ENCODE results near the gene TUBB2B.

Gene TUBB2B

GRCh38 chr6:3228771-3229565 is 1.5 kb upstream of the TUBB2B start:
- peak overlapping the region; percentile 48 for H3K4me3 ChIP-seq (ENCODE audit: low read depth, low read length)
- DNase-seq (ENCODE audit: low read depth), result no peak

GRCh38 chr6:3228046-3228671 is 706 bp upstream of the TUBB2B start:
- H3K4me3 ChIP-seq (ENCODE audit: low read depth, low read length), result peak overlapping the region; percentile 59
- no peak for DNase-seq (ENCODE audit: low read depth)
- TF ChIP-seq CTCF (IDR thresholded peaks at IDR 0.05; ENCODE audit: low read depth, low read length, missing control alignments), result no peak

More at GRCh38 chr6:3228771-3229565, 1.5 kb upstream of the TUBB2B start:
- TF ChIP-seq CTCF (IDR thresholded peaks at IDR 0.05; ENCODE audit: low read depth, low read length, missing control alignments), result no peak

- no peak for DNase-seq (ENCODE audit: low read depth)
- peak overlapping the region; percentile 59 for H3K4me3 ChIP-seq (ENCODE audit: low read depth, low read length)
- TF ChIP-seq CTCF (IDR thresholded peaks at IDR 0.05; ENCODE audit: low read depth, low read length, missing control alignments), result no peak
Measured at GRCh38 chr6:3226481-3227362, 731 bp downstream of the TUBB2B start.

- no peak for TF ChIP-seq CTCF (IDR thresholded peaks at IDR 0.05; ENCODE audit: low read depth, low read length, missing control alignments)
- DNase-seq (ENCODE audit: low read depth), result no peak
- H3K4me3 ChIP-seq (ENCODE audit: low read depth, low read length), result peak overlapping the region; percentile 59
Measured at GRCh38 chr6:3226042-3226441, 1.4 kb downstream of the TUBB2B start.

GRCh38 chr6:3222506-3223038 is 4.9 kb downstream of the TUBB2B start:
- no peak for DNase-seq (ENCODE audit: low read depth)
- TF ChIP-seq CTCF (IDR thresholded peaks at IDR 0.05; ENCODE audit: low read depth, low read length, missing control alignments), result no peak
- no peak overlapping the region for H3K4me3 ChIP-seq (ENCODE audit: low read depth, low read length)

- TF ChIP-seq CTCF (IDR thresholded peaks at IDR 0.05; ENCODE audit: low read depth, low read length, missing control alignments), result no peak
- H3K4me3 ChIP-seq (ENCODE audit: low read depth, low read length), result no peak overlapping the region
- DNase-seq (ENCODE audit: low read depth), result no peak
Measured at GRCh38 chr6:3221578-3221977, 5.9 kb downstream of the TUBB2B start.

All from GM12864 (cell line).